ENCODE data around the gene FYB1. TPM values are rescaled to one million over a fixed set of nuclear protein-coding genes. Genes with fewer than 3 reads are reported as not detected.

Gene FYB1
- polyA plus RNA-seq, 1 donor: 1.7 TPM

Other genes with a start within 250 kb of the FYB1 start
- gene RICTOR, start 145.2 kb downstream of the FYB1 start, polyA plus RNA-seq (ENCODE audit: insufficient read length): 17.1 TPM
- 0.22 TPM for gene C9, start 144.9 kb upstream of the FYB1 start, polyA plus RNA-seq (ENCODE audit: insufficient read length)
- 84.7 TPM for gene DAB2, start 205.4 kb upstream of the FYB1 start, polyA plus RNA-seq (ENCODE audit: insufficient read length)